Body of pancreas (tissue), 4 donors: Measurements from ENCODE around the gene USP5.
"Not testable (repeated sequence)": the region's sequence is repeated elsewhere in the genome, so short reads cannot be mapped to it uniquely, and the experiment has no call there.

Source experiments
- CTCF ChIP-seq, 7 experiments: fragments of 450-650 bp in 4 of 7; fragments of 200-600 bp in 3 of 7; sonication (generic) in 3 of 7; IDR thresholded peaks; one replicate each; pipeline ENCODE4 v1.5.1; 2016 to 2019; ENCODE audit warnings: antibody characterized with exemption in 7 of 7
- POLR2A ChIP-seq, 3 donors: fragments of 450-650 bp; IDR thresholded peaks; one replicate each; pipeline ENCODE4 v1.6.1; 2016; ENCODE audit warnings: antibody characterized with exemption in 3 of 3, mild to moderate bottlenecking in 2 of 3

GRCh38 chr12:6870304-6870703, 18.4 kb downstream of the USP5 start:
- not testable (repeated sequence) for TF ChIP-seq CTCF, POLR2A (IDR thresholded peaks at IDR 0.05)
